Adrenal gland (tissue), 12 donors: ENCODE data around the gene FGF21. TPM values are rescaled to one million over a fixed set of nuclear protein-coding genes. Genes with fewer than 3 reads are reported as not detected.
A peak's percentile ranks its signal among the peaks of the same experiment; 100 is the strongest.

Experiments used
- DNase-seq, 7 donors: peaks; one replicate each; pipeline ENCODE4 v3.0.0-alpha.2; 2019 to 2020
- H3K27ac ChIP-seq, 5 donors: fragments of 200-600 bp; sonication (generic) in 4 of 5; 1 replicate in 3 of 5; 2 replicates in 2 of 5; pipeline versions ENCODE4 v1.5.1 to v1.8.0; 2016 to 2020; ENCODE audit warnings: mild to moderate bottlenecking in 1 of 5
- H3K27me3 ChIP-seq: fragments of 200-600 bp; 2 replicates; pipeline ENCODE4 v1.8.0; 2021
- H3K36me3 ChIP-seq, 2 donors: fragments of 200-600 bp; replicated peaks in 1 of 2; 1 replicate in 1 of 2; 2 replicates in 1 of 2; pipeline versions ENCODE4 v1.5.1 to v1.8.0; 2018 to 2022
- H3K4me1 ChIP-seq, 2 donors: fragments of 200-600 bp; replicated peaks in 1 of 2; 1 replicate in 1 of 2; 2 replicates in 1 of 2; pipeline versions ENCODE4 v1.5.1 to v1.8.0; 2018 to 2021
- H3K4me3 ChIP-seq, 4 donors: fragments of 200-600 bp; sonication (generic) in 3 of 4; one replicate each; pipeline ENCODE4 v1.5.1; 2016 to 2018
- H3K9me3 ChIP-seq, 3 donors: fragments of 200-600 bp; sonication (generic) in 1 of 3; replicated peaks in 1 of 3; 1 replicate in 2 of 3; 2 replicates in 1 of 3; pipeline versions ENCODE4 v1.5.1 to v1.8.0; 2016 to 2021
- CTCF ChIP-seq, 6 experiments: fragments of 450-650 bp in 4 of 6; fragments of 200-600 bp in 2 of 6; sonication (generic) in 1 of 6; IDR thresholded peaks; 1 replicate in 5 of 6; 2 replicates in 1 of 6; pipeline versions ENCODE4 v1.5.1 to v1.8.0; 2016 to 2021; ENCODE audit warnings: antibody characterized with exemption in 6 of 6, mild to moderate bottlenecking in 2 of 6, moderate library complexity in 1 of 6
- POLR2A ChIP-seq, 2 donors: fragments of 450-650 bp; IDR thresholded peaks; one replicate each; pipeline ENCODE4 v1.6.1; 2017; ENCODE audit warnings: antibody characterized with exemption in 2 of 2, mild to moderate bottlenecking in 2 of 2, moderate library complexity in 1 of 2
- WGBS, 4 donors: extraction: QIAGEN DNeasy Blood & Tissue Kit in 2 of 4; methylation state at CpG; one replicate each; pipeline versions ENCODE4 v1.1.5 to v1.1.7; 2013 to 2017; 5-methylcytosine and 5-hydroxymethylcytosine counted together
- intact Hi-C, 2 donors: fragments of 100-400 bp; cut with DNase I; formaldehyde crosslinking; loops; one replicate each; pipeline versions ENCODE4 v1.14.1 to v1.15.0; 2022 to 2023
- polyA plus RNA-seq, 3 donors: library from polyadenylated mRNA; stranded (reverse); fragments of 200-250 nt in 2 of 3; fragments of 350-450 nt in 1 of 3; fragmentation: Illumina TruSeq in 1 of 3; extraction: RNeasy Lipid Tissue Mini Kit (QIAGEN cat#74804) in 1 of 3; gene quantifications; one replicate each; pipeline ENCODE4 v1.2.3, GENCODE V29; 2013 to 2014
- total RNA-seq, 9 donors: library from RNA; depleted of rRNA in 4 of 9; stranded (reverse); fragments of >200 nt in 4 of 9; fragments of 120-200 nt in 1 of 9; fragmentation: NEBNext Ultra II Directional in 1 of 9; extraction: Animal tissue kit (Norgen Biotek cat#: 25700) in 1 of 9; gene quantifications; one replicate each; pipeline versions ENCODE4 v1.1.0 to v1.2.4, GENCODE V29; 2013 to 2023
- donor health status: healthy with polysubstance abuse.
- donor health status: Bipolar disorder and iron deficiency.
- donor health status: DM: yes; HTN: yes; CAD: no.
- donor health status: DM: no; HTN: no; CAD: no.
- donor health status: DM: no; HTN: no; CAD: no.
- donor health status: DM: yes; HTN: yes; CAD: no.

Gene FGF21
- total and polyA plus RNA-seq, 12 donors, result not detected

- H3K36me3 ChIP-seq, result no peaks in the 10 kb centered on the region
- H3K4me3 ChIP-seq, result peak overlapping the region in 2 of 4 donors; percentile 34 to 58
- peak in 1 of 7 donors; percentile 48 for DNase-seq
- 16 to 24% (median 18%) methylated on average over 20 to 25 of the region's 25 CpGs for WGBS, 4 donors
- intact Hi-C loops, result no loop called here
- H3K27me3 ChIP-seq, result no peaks in the 10 kb centered on the region
- no peak for TF ChIP-seq POLR2A (IDR thresholded peaks at IDR 0.05)
- TF ChIP-seq CTCF (IDR thresholded peaks at IDR 0.05), result peak in 3 of 6 experiments; percentile 21 to 33 (median 31)
- H3K4me1 ChIP-seq, result peaks cover 26 to 42% of the 10 kb centered on the region in 2 donors
- peak overlapping the region in 3 of 5 donors; percentile 32 to 81 (median 76) for H3K27ac ChIP-seq
- H3K9me3 ChIP-seq, result no peaks in the 10 kb centered on the region
Measured at GRCh38 chr19:48713041-48713863, 42.1 kb upstream of the FGF21 start.

- Histone ChIP-seq H3K4me3 (peak overlapping the region in 2 of 4 donors; percentile 34 to 58), H3K9me3 (no peaks in the 10 kb centered on the region), H3K36me3 (no peaks in the 10 kb centered on the region), H3K27ac (peak overlapping the region in 4 of 5 donors; percentile 57 to 81 (median 70)), H3K27me3 (no peaks in the 10 kb centered on the region), H3K4me1 (peaks cover 32 to 49% of the 10 kb centered on the region in 2 donors)
- DNase-seq, result peak; percentile 99 to 100 (median 100)
- intact Hi-C loops, result no loop called here
- 0 to 1% (median 1%) methylated on average over 48 to 67 of the region's 67 CpGs for whole genome bisulfite sequencing, 4 donors
- no peak for TF ChIP-seq CTCF (IDR thresholded peaks at IDR 0.05)
- TF ChIP-seq POLR2A (IDR thresholded peaks at IDR 0.05), result peak in 1 of 2 donors; percentile 71
Measured at GRCh38 chr19:48713864-48714755, 41.2 kb upstream of the FGF21 start.

GRCh38 chr19:48714759-48715675 is 40.3 kb upstream of the FGF21 start:
- 58 to 60% (median 59%) methylated on average over 20 to 26 of the region's 26 CpGs for WGBS, 4 donors

More at GRCh38 chr19:48714759-48715675, 40.3 kb upstream of the FGF21 start:
- Histone ChIP-seq H3K27ac (peak overlapping the region in 4 of 5 donors; percentile 57 to 77 (median 70)), H3K27me3 (no peaks in the 10 kb centered on the region), H3K4me3 (peak overlapping the region in 2 of 4 donors; percentile 16 to 47), H3K36me3 (no peaks in the 10 kb centered on the region), H3K4me1 (peaks cover 38 to 56% of the 10 kb centered on the region in 2 donors), H3K9me3 (no peaks in the 10 kb centered on the region)
- peak in 3 of 7 donors; percentile 59 to 75 (median 67) for DNase-seq
- intact Hi-C loops, result no loop called here
- TF ChIP-seq POLR2A (IDR thresholded peaks at IDR 0.05) (no peak), CTCF (IDR thresholded peaks at IDR 0.05) (no peak)
